ENCODE results near the gene AIPL1.

Gene AIPL1

GRCh38 chr17:6465206-6466003 is 30.5 kb upstream of the AIPL1 start:
- no peak for DNase-seq (ENCODE audit: low read depth in 2 of 2)

- no peak for DNase-seq (ENCODE audit: low read depth in 2 of 2)
Observed at GRCh38 chr17:6464446-6465041, 29.6 kb upstream of the AIPL1 start.

GRCh38 chr17:6463616-6464445 is 28.9 kb upstream of the AIPL1 start:
- no peak for DNase-seq (ENCODE audit: low read depth in 2 of 2)

GRCh38 chr17:6462692-6463091 is 27.8 kb upstream of the AIPL1 start:
- DNase-seq (ENCODE audit: low read depth in 2 of 2) = no peak

- DNase-seq (ENCODE audit: low read depth in 2 of 2) = no peak
Observed at GRCh38 chr17:6461792-6462524, 27.0 kb upstream of the AIPL1 start.

- DNase-seq (ENCODE audit: low read depth in 2 of 2) = no peak
Observed at GRCh38 chr17:6461246-6461645, 26.3 kb upstream of the AIPL1 start.

GRCh38 chr17:6460531-6461161 is 25.7 kb upstream of the AIPL1 start:
- DNase-seq (ENCODE audit: low read depth in 2 of 2) = no peak

GRCh38 chr17:6458460-6458950 is 23.6 kb upstream of the AIPL1 start:
- no peak for DNase-seq (ENCODE audit: low read depth in 2 of 2)

- DNase-seq (ENCODE audit: low read depth in 2 of 2) = no peak
Observed at GRCh38 chr17:6457688-6458459, 23.0 kb upstream of the AIPL1 start.

GRCh38 chr17:6456914-6457687 is 22.2 kb upstream of the AIPL1 start:
- DNase-seq (ENCODE audit: low read depth in 2 of 2) = no peak

- no peak for DNase-seq (ENCODE audit: low read depth in 2 of 2)
Observed at GRCh38 chr17:6456321-6456720, 21.4 kb upstream of the AIPL1 start.

- DNase-seq (ENCODE audit: low read depth in 2 of 2) = no peak
Observed at GRCh38 chr17:6455321-6455705, 20.4 kb upstream of the AIPL1 start.

- no peak for DNase-seq (ENCODE audit: low read depth in 2 of 2)
Observed at GRCh38 chr17:6454495-6455320, 19.8 kb upstream of the AIPL1 start.

- DNase-seq (ENCODE audit: low read depth in 2 of 2) = no peak
Observed at GRCh38 chr17:6453279-6454024, 18.5 kb upstream of the AIPL1 start.

- no peak for DNase-seq (ENCODE audit: low read depth in 2 of 2)
Observed at GRCh38 chr17:6452471-6453266, 17.7 kb upstream of the AIPL1 start.

- DNase-seq (ENCODE audit: low read depth in 2 of 2) = no peak
Observed at GRCh38 chr17:6450926-6451832, 16.3 kb upstream of the AIPL1 start.

All from stimulated activated CD4-positive, alpha-beta T cell treated with anti-CD3 and anti-CD28 coated beads, Interleukin-1b, Interleukin-23, amount 100 ng/mL, for 1 hour (primary cell).